HG03045 (cell line): ENCODE measurements around the gene CBX2.

ENCODE experiments used
- ATAC-seq: cut with Tn5 transposase; IDR thresholded peaks from one replicate; pipeline ENCODE4 v1.9.1; 2021; ENCODE audit warnings: mild to moderate bottlenecking, moderate library complexity; ENCODE audit not compliant: unreplicated experiment

The CBX2 gene

GRCh38 chr17:79799174-79799537, 21.2 kb downstream of the CBX2 start:
- no peak for ATAC-seq

- no peak for ATAC-seq
Observed at GRCh38 chr17:79799538-79800324, 21.8 kb downstream of the CBX2 start.

GRCh38 chr17:79800325-79801155, 22.6 kb downstream of the CBX2 start:
- no peak for ATAC-seq

GRCh38 chr17:79801156-79802038, 23.4 kb downstream of the CBX2 start:
- no peak for ATAC-seq

- ATAC-seq: no peak
Observed at GRCh38 chr17:79802039-79802735, 24.2 kb downstream of the CBX2 start.

GRCh38 chr17:79802736-79803420, 24.9 kb downstream of the CBX2 start:
- ATAC-seq: no peak

- no peak for ATAC-seq
Observed at GRCh38 chr17:79803421-79803996, 25.6 kb downstream of the CBX2 start.

- ATAC-seq: no peak
Observed at GRCh38 chr17:79803997-79804855, 26.3 kb downstream of the CBX2 start.

GRCh38 chr17:79804856-79805696, 27.1 kb downstream of the CBX2 start:
- no peak for ATAC-seq

GRCh38 chr17:79806446-79806760, 28.5 kb downstream of the CBX2 start:
- ATAC-seq: no peak

- no peak for ATAC-seq
Observed at GRCh38 chr17:79806863-79807720, 29.1 kb downstream of the CBX2 start.

- no peak for ATAC-seq
Observed at GRCh38 chr17:79808763-79809529, 31.0 kb downstream of the CBX2 start.

- no peak for ATAC-seq
Observed at GRCh38 chr17:79809530-79810129, 31.7 kb downstream of the CBX2 start.

GRCh38 chr17:79810130-79811010, 32.4 kb downstream of the CBX2 start:
- no peak for ATAC-seq
